ENCODE data around the gene TNP2. TPM values are rescaled to one million over a fixed set of nuclear protein-coding genes. Genes with fewer than 3 reads are reported as not detected.

TNP2 gene
- total and polyA plus RNA-seq, 9 of the 15 experiments (the other 6 are each of a cell fraction or from before 2014, with no cell fraction given), result not detected

GRCh38 chr16:11231367-11231970 lies 37.7 kb downstream of the TNP2 start (continued):
- TF ChIP-seq, protein P1, sequence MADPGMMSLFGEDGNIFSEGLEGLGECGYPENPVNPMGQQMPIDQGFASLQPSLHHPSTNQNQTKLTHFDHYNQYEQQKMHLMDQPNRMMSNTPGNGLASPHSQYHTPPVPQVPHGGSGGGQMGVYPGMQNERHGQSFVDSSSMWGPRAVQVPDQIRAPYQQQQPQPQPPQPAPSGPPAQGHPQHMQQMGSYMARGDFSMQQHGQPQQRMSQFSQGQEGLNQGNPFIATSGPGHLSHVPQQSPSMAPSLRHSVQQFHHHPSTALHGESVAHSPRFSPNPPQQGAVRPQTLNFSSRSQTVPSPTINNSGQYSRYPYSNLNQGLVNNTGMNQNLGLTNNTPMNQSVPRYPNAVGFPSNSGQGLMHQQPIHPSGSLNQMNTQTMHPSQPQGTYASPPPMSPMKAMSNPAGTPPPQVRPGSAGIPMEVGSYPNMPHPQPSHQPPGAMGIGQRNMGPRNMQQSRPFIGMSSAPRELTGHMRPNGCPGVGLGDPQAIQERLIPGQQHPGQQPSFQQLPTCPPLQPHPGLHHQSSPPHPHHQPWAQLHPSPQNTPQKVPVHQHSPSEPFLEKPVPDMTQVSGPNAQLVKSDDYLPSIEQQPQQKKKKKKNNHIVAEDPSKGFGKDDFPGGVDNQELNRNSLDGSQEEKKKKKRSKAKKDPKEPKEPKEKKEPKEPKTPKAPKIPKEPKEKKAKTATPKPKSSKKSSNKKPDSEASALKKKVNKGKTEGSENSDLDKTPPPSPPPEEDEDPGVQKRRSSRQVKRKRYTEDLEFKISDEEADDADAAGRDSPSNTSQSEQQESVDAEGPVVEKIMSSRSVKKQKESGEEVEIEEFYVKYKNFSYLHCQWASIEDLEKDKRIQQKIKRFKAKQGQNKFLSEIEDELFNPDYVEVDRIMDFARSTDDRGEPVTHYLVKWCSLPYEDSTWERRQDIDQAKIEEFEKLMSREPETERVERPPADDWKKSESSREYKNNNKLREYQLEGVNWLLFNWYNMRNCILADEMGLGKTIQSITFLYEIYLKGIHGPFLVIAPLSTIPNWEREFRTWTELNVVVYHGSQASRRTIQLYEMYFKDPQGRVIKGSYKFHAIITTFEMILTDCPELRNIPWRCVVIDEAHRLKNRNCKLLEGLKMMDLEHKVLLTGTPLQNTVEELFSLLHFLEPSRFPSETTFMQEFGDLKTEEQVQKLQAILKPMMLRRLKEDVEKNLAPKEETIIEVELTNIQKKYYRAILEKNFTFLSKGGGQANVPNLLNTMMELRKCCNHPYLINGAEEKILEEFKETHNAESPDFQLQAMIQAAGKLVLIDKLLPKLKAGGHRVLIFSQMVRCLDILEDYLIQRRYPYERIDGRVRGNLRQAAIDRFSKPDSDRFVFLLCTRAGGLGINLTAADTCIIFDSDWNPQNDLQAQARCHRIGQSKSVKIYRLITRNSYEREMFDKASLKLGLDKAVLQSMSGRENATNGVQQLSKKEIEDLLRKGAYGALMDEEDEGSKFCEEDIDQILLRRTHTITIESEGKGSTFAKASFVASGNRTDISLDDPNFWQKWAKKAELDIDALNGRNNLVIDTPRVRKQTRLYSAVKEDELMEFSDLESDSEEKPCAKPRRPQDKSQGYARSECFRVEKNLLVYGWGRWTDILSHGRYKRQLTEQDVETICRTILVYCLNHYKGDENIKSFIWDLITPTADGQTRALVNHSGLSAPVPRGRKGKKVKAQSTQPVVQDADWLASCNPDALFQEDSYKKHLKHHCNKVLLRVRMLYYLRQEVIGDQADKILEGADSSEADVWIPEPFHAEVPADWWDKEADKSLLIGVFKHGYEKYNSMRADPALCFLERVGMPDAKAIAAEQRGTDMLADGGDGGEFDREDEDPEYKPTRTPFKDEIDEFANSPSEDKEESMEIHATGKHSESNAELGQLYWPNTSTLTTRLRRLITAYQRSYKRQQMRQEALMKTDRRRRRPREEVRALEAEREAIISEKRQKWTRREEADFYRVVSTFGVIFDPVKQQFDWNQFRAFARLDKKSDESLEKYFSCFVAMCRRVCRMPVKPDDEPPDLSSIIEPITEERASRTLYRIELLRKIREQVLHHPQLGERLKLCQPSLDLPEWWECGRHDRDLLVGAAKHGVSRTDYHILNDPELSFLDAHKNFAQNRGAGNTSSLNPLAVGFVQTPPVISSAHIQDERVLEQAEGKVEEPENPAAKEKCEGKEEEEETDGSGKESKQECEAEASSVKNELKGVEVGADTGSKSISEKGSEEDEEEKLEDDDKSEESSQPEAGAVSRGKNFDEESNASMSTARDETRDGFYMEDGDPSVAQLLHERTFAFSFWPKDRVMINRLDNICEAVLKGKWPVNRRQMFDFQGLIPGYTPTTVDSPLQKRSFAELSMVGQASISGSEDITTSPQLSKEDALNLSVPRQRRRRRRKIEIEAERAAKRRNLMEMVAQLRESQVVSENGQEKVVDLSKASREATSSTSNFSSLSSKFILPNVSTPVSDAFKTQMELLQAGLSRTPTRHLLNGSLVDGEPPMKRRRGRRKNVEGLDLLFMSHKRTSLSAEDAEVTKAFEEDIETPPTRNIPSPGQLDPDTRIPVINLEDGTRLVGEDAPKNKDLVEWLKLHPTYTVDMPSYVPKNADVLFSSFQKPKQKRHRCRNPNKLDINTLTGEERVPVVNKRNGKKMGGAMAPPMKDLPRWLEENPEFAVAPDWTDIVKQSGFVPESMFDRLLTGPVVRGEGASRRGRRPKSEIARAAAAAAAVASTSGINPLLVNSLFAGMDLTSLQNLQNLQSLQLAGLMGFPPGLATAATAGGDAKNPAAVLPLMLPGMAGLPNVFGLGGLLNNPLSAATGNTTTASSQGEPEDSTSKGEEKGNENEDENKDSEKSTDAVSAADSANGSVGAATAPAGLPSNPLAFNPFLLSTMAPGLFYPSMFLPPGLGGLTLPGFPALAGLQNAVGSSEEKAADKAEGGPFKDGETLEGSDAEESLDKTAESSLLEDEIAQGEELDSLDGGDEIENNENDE (IDR thresholded peaks at IDR 0.05; ENCODE audit: low read depth, low read length), result no peak
- TF ChIP-seq ZNF175 (CRISPR knock-in tag; IDR thresholded peaks at IDR 0.05; ENCODE audit: low read depth) (0 out of 2 replicates have a peak, but pooled peaks have one; percentile 47), ATF7 (IDR thresholded peaks at IDR 0.05) (0 out of 2 replicates have a peak, but pooled peaks have one; percentile 3), TFAM (CRISPR knock-in tag; conservative IDR thresholded peaks at IDR 0.05) (no peak), GABPB2 (CRISPR knock-in tag; conservative IDR thresholded peaks at IDR 0.05) (no peak), JUNB (CRISPR knock-in tag; conservative IDR thresholded peaks at IDR 0.05) (no peak), ELK1 (CRISPR knock-in tag; IDR thresholded peaks at IDR 0.05) (no peak)
- TF ChIP-seq, protein P2, sequence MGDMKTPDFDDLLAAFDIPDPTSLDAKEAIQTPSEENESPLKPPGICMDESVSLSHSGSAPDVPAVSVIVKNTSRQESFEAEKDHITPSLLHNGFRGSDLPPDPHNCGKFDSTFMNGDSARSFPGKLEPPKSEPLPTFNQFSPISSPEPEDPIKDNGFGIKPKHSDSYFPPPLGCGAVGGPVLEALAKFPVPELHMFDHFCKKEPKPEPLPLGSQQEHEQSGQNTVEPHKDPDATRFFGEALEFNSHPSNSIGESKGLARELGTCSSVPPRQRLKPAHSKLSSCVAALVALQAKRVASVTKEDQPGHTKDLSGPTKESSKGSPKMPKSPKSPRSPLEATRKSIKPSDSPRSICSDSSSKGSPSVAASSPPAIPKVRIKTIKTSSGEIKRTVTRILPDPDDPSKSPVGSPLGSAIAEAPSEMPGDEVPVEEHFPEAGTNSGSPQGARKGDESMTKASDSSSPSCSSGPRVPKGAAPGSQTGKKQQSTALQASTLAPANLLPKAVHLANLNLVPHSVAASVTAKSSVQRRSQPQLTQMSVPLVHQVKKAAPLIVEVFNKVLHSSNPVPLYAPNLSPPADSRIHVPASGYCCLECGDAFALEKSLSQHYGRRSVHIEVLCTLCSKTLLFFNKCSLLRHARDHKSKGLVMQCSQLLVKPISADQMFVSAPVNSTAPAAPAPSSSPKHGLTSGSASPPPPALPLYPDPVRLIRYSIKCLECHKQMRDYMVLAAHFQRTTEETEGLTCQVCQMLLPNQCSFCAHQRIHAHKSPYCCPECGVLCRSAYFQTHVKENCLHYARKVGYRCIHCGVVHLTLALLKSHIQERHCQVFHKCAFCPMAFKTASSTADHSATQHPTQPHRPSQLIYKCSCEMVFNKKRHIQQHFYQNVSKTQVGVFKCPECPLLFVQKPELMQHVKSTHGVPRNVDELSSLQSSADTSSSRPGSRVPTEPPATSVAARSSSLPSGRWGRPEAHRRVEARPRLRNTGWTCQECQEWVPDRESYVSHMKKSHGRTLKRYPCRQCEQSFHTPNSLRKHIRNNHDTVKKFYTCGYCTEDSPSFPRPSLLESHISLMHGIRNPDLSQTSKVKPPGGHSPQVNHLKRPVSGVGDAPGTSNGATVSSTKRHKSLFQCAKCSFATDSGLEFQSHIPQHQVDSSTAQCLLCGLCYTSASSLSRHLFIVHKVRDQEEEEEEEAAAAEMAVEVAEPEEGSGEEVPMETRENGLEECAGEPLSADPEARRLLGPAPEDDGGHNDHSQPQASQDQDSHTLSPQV (IDR thresholded peaks at IDR 0.05), result peak; percentile 92

All from K562 (cell line).